ENCODE measurements around the gene TM4SF4.

- TF ChIP-seq CTCF (IDR thresholded peaks at IDR 0.05) = no peak
- no peak for TF ChIP-seq POLR2A (IDR thresholded peaks at IDR 0.05)
- no peak for TF ChIP-seq POLR2AphosphoS5 (IDR thresholded peaks at IDR 0.05; ENCODE audit: insufficient read depth in 1 of 2, low read depth in 1 of 2)
Observed at GRCh38 chr3:149547954-149548668, 73.6 kb downstream of the TM4SF4 start.

Measured in vagina (tissue), 2 donors.